ENCODE data around the gene ALG8. TPM values are rescaled to one million over a fixed set of nuclear protein-coding genes. Genes with fewer than 3 reads are reported as not detected.
"Not testable (repeated sequence)": the region's sequence is repeated elsewhere in the genome, so short reads cannot be mapped to it uniquely, and the experiment has no call there.

Gene ALG8
- total RNA-seq (10 to 100 TPM; 17.2 to 25.8 TPM), total RNA-seq (17.5 to 27.5 reads per million in 2 donors)

- H3K36me3 Mint-ChIP-seq (ENCODE audit: low read depth): peaks cover 14% of the 10 kb centered on the region
- H3K9me3 ChIP-seq (ENCODE audit: control insufficient read depth, low read length, poor library complexity, severe bottlenecking): no peaks in the 10 kb centered on the region
- H3K27me3 Mint-ChIP-seq: no peaks in the 10 kb centered on the region
- H3K4me1 Mint-ChIP-seq: peaks cover 29% of the 10 kb centered on the region
- H3K27ac Mint-ChIP-seq: peak within 1 kb of the TSS; percentile 86
- peak within 1 kb of the TSS; percentile 92 for H3K4me3 Mint-ChIP-seq
- ATAC-seq (peak; percentile 92), DNase-seq (peak; percentile 90 to 98 (median 94))
Observed at GRCh38 chr11:78139422-78140391, at the start of gene ALG8. Gene ALG8 (minus strand): TSS chr11:78139626. CDS start chr11:78139588, 38 bp downstream.

GRCh38 chr11:78188286-78189173 is 49.1 kb upstream of the ALG8 start, which contains the start of the genes KCTD21 and USP35:
Gene KCTD21 (minus strand): TSS chr11:78188626. CDS start chr11:78174554, 14,072 bp downstream.
Gene USP35 (plus strand): TSS chr11:78188919. CDS start chr11:78196246, 7,327 bp downstream.
- H3K27ac Mint-ChIP-seq: peak within 1 kb of the TSS; percentile 99
- peak within 1 kb of the TSS; percentile 99 for H3K4me3 Mint-ChIP-seq
- peaks cover 46% of the 10 kb centered on the region for H3K4me1 Mint-ChIP-seq
- H3K9me3 ChIP-seq (ENCODE audit: control insufficient read depth, low read length, poor library complexity, severe bottlenecking): no peaks in the 10 kb centered on the region
- ATAC-seq (peak; percentile 93), DNase-seq (peak; percentile 82 to 83 (median 83))
- H3K36me3 Mint-ChIP-seq (ENCODE audit: low read depth): peaks cover 3% of the 10 kb centered on the region
- H3K27me3 Mint-ChIP-seq: no peaks in the 10 kb centered on the region

GRCh38 chr11:78187366-78188285 is 48.2 kb upstream of the ALG8 start:
- H3K27ac Mint-ChIP-seq: peak overlapping the region; percentile 99
- no peaks in the 10 kb centered on the region for H3K27me3 Mint-ChIP-seq
- peaks cover 41% of the 10 kb centered on the region for H3K4me1 Mint-ChIP-seq
- peak overlapping the region; percentile 99 for H3K4me3 Mint-ChIP-seq
- ATAC-seq (peak; percentile 61), DNase-seq (peak in 1 of 3 donors; percentile 38)
- no peaks in the 10 kb centered on the region for H3K9me3 ChIP-seq (ENCODE audit: control insufficient read depth, low read length, poor library complexity, severe bottlenecking)
- peaks cover 3% of the 10 kb centered on the region for H3K36me3 Mint-ChIP-seq (ENCODE audit: low read depth)

GRCh38 chr11:78181185-78181584 is 41.8 kb upstream of the ALG8 start:
- no peak for DNase-seq
- H3K9me3 ChIP-seq (ENCODE audit: control insufficient read depth, low read length, poor library complexity, severe bottlenecking): no peaks in the 10 kb centered on the region
- Mint-ChIP-seq H3K27me3 (no peaks in the 10 kb centered on the region), H3K4me1 (peaks cover 11% of the 10 kb centered on the region), H3K27ac (no peak overlapping the region), H3K4me3 (no peak overlapping the region), H3K36me3 (ENCODE audit: low read depth) (no peaks in the 10 kb centered on the region)
- ATAC-seq: no peak

GRCh38 chr11:78180751-78181150 is 41.3 kb upstream of the ALG8 start:
- no peak overlapping the region for H3K27ac Mint-ChIP-seq
- H3K9me3 ChIP-seq (ENCODE audit: control insufficient read depth, low read length, poor library complexity, severe bottlenecking): no peaks in the 10 kb centered on the region
- no peak overlapping the region for H3K4me3 Mint-ChIP-seq
- no peak for DNase-seq
- H3K4me1 Mint-ChIP-seq: peaks cover 11% of the 10 kb centered on the region
- no peaks in the 10 kb centered on the region for H3K27me3 Mint-ChIP-seq
- H3K36me3 Mint-ChIP-seq (ENCODE audit: low read depth): no peaks in the 10 kb centered on the region
- ATAC-seq: no peak

- no peaks in the 10 kb centered on the region for H3K9me3 ChIP-seq (ENCODE audit: control insufficient read depth, low read length, poor library complexity, severe bottlenecking)
- DNase-seq (no peak), ATAC-seq (no peak)
- H3K27ac Mint-ChIP-seq: no peak overlapping the region
- no peaks in the 10 kb centered on the region for H3K36me3 Mint-ChIP-seq (ENCODE audit: low read depth)
- H3K27me3 Mint-ChIP-seq: no peaks in the 10 kb centered on the region
- H3K4me1 Mint-ChIP-seq: peaks cover 11% of the 10 kb centered on the region
- no peak overlapping the region for H3K4me3 Mint-ChIP-seq
Observed at GRCh38 chr11:78179459-78180071, 40.1 kb upstream of the ALG8 start.

GRCh38 chr11:78177216-78177615 is 37.8 kb upstream of the ALG8 start:
- peaks cover 4% of the 10 kb centered on the region for H3K36me3 Mint-ChIP-seq (ENCODE audit: low read depth)

GRCh38 chr11:78176605-78177141 is 37.2 kb upstream of the ALG8 start:
- DNase-seq (no peak), ATAC-seq (no peak)
- peak overlapping the region; percentile 2 for H3K27ac Mint-ChIP-seq
- H3K4me3 Mint-ChIP-seq: no peak overlapping the region
- no peaks in the 10 kb centered on the region for H3K9me3 ChIP-seq (ENCODE audit: control insufficient read depth, low read length, poor library complexity, severe bottlenecking)
- H3K36me3 Mint-ChIP-seq (ENCODE audit: low read depth): peaks cover 4% of the 10 kb centered on the region
- peaks cover 16% of the 10 kb centered on the region for H3K4me1 Mint-ChIP-seq
- H3K27me3 Mint-ChIP-seq: no peaks in the 10 kb centered on the region

More at GRCh38 chr11:78177216-78177615, 37.8 kb upstream of the ALG8 start:
- DNase-seq (no peak), ATAC-seq (no peak)
- Mint-ChIP-seq H3K4me3 (no peak overlapping the region), H3K27ac (no peak overlapping the region), H3K4me1 (peaks cover 16% of the 10 kb centered on the region), H3K27me3 (no peaks in the 10 kb centered on the region)
- no peaks in the 10 kb centered on the region for H3K9me3 ChIP-seq (ENCODE audit: control insufficient read depth, low read length, poor library complexity, severe bottlenecking)

GRCh38 chr11:78175862-78176261 is 36.4 kb upstream of the ALG8 start:
- peak overlapping the region; percentile 2 for H3K27ac Mint-ChIP-seq
- peaks cover 16% of the 10 kb centered on the region for H3K4me1 Mint-ChIP-seq
- H3K36me3 Mint-ChIP-seq (ENCODE audit: low read depth); H3K4me3 Mint-ChIP-seq; DNase-seq; H3K9me3 ChIP-seq (ENCODE audit: control insufficient read depth, low read length, poor library complexity, severe bottlenecking); H3K27me3 Mint-ChIP-seq; ATAC-seq: not testable (repeated sequence)

- Mint-ChIP-seq H3K36me3 (ENCODE audit: low read depth) (peaks cover 7% of the 10 kb centered on the region), H3K27me3 (no peaks in the 10 kb centered on the region), H3K4me1 (peaks cover 5% of the 10 kb centered on the region), H3K4me3 (no peak overlapping the region), H3K27ac (no peak overlapping the region)
- ATAC-seq (no peak), DNase-seq (no peak)
- H3K9me3 ChIP-seq (ENCODE audit: control insufficient read depth, low read length, poor library complexity, severe bottlenecking): no peaks in the 10 kb centered on the region
Observed at GRCh38 chr11:78171951-78172350, 32.5 kb upstream of the ALG8 start.

- no peaks in the 10 kb centered on the region for H3K27me3 Mint-ChIP-seq
- DNase-seq (no peak), ATAC-seq (no peak)
- no peak overlapping the region for H3K27ac Mint-ChIP-seq
- no peaks in the 10 kb centered on the region for H3K9me3 ChIP-seq (ENCODE audit: control insufficient read depth, low read length, poor library complexity, severe bottlenecking)
- peaks cover 7% of the 10 kb centered on the region for H3K36me3 Mint-ChIP-seq (ENCODE audit: low read depth)
- no peak overlapping the region for H3K4me3 Mint-ChIP-seq
- peaks cover 5% of the 10 kb centered on the region for H3K4me1 Mint-ChIP-seq
Observed at GRCh38 chr11:78170874-78171549, 31.6 kb upstream of the ALG8 start.
